Endothelial cell of umbilical vein (primary cell): ENCODE results near the gene MBOAT2. TPM values are rescaled to one million over a fixed set of nuclear protein-coding genes. Genes with fewer than 3 reads are reported as not detected.

Experiments used
- BruUV-seq: library from RNA; stranded (reverse); fragments of 400-500 nt; replicated peaks from 2 replicates; lab custom pipeline; 2021; lab: Mats Ljungman, UMichigan
- CTCF ChIA-PET: fragments of 300-600, 350-600 bp; sonication (Branson Sonifier 250); formaldehyde crosslinking; loops from one replicate; lab custom pipeline; 2021; ENCODE audit warnings: antibody characterized with exemption, inconsistent platforms; lab: Charles Lee
- POLR2A ChIA-PET: fragments of 300-600, 350-600 bp; sonication (Branson Sonifier 250); formaldehyde crosslinking; loops from one replicate; lab custom pipeline; 2021; ENCODE audit warnings: antibody characterized with exemption, inconsistent platforms; lab: Charles Lee
- DNase-seq: peaks from one replicate; pipeline ENCODE4 v3.0.0-alpha.2; 2011; ENCODE audit warnings: low read depth, low spot score
- FAIRE-seq: peaks from 2 replicates; lab custom pipeline; 2011; peaks lifted over from hg19 to GRCh38; lab: Jason Lieb, UNC
- H2AFZ ChIP-seq: 2 replicates; pipeline ENCODE4 v1.6.0; 2012; ENCODE audit warnings: low read depth, low read length, control low read depth, inconsistent platforms
- H3K27ac ChIP-seq: 2 replicates; pipeline ENCODE4 v1.5.1; 2011; ENCODE audit warnings: low read depth, mild to moderate bottlenecking, control low read depth, low read length, moderate library complexity; ENCODE audit not compliant: insufficient read depth
- H3K27me3 ChIP-seq, 2 experiments: 2 replicates each; pipeline versions ENCODE4 v1.6.0 to v1.6.1; 2011; ENCODE audit warnings: low read length in 2 of 2, mixed read lengths in 1 of 2; ENCODE audit not compliant: control insufficient read depth in 2 of 2, insufficient read depth in 2 of 2
- H3K36me3 ChIP-seq, 2 experiments: 2 replicates in 1 of 2; 3 replicates in 1 of 2; pipeline ENCODE4 v1.5.1; 2011; ENCODE audit warnings: low read length in 2 of 2, mild to moderate bottlenecking in 1 of 2, moderate library complexity in 1 of 2; ENCODE audit not compliant: control insufficient read depth in 2 of 2, insufficient read depth in 2 of 2; ENCODE audit errors: extremely low read depth in 1 of 2
- H3K4me1 ChIP-seq: 3 replicates; pipeline ENCODE4 v1.5.1; 2011; ENCODE audit warnings: mild to moderate bottlenecking, low read length; ENCODE audit not compliant: control insufficient read depth, insufficient read depth; ENCODE audit errors: extremely low read depth
- H3K4me2 ChIP-seq: 2 replicates; pipeline ENCODE4 v1.6.1; 2011; ENCODE audit warnings: low read length, control low read depth, mixed read lengths; ENCODE audit not compliant: insufficient read depth
- H3K4me3 ChIP-seq, 3 experiments: fragments of 200-600 bp in 1 of 3; sonication (generic), shearing (Covaris generic) in 1 of 3; replicated peaks in 1 of 3; 2 replicates each; pipeline ENCODE4 v1.5.1; 2011 to 2016; ENCODE audit warnings: control low read depth in 3 of 3, low read length in 3 of 3, mild to moderate bottlenecking in 2 of 3, inconsistent platforms in 1 of 3, low read depth in 1 of 3, moderate library complexity in 1 of 3; ENCODE audit not compliant: insufficient read depth in 1 of 3
- H3K79me2 ChIP-seq: 2 replicates; pipeline ENCODE4 v1.6.0; 2012; ENCODE audit warnings: low read length, inconsistent platforms; ENCODE audit not compliant: control insufficient read depth, insufficient read depth
- H3K9ac ChIP-seq: replicated peaks from 2 replicates; pipeline ENCODE3; 2011; ENCODE audit warnings: low read length, control low read depth; ENCODE audit not compliant: insufficient read depth; ENCODE audit errors: extremely low read depth
- H3K9me1 ChIP-seq: replicated peaks from 3 replicates; pipeline ENCODE4 v1.6.0; 2011; ENCODE audit warnings: mild to moderate bottlenecking, low read length; ENCODE audit not compliant: control insufficient read depth, insufficient read depth; ENCODE audit errors: extremely low read depth
- H3K9me3 ChIP-seq: replicated peaks from 2 replicates; pipeline ENCODE4 v1.5.1; 2012; ENCODE audit warnings: low read length, inconsistent platforms; ENCODE audit not compliant: control insufficient read depth, insufficient read depth
- H4K20me1 ChIP-seq: replicated peaks from 2 replicates; pipeline ENCODE3; 2011; ENCODE audit warnings: mild to moderate bottlenecking, low read length; ENCODE audit not compliant: control insufficient read depth, insufficient read depth; ENCODE audit errors: extremely low read depth
- EZH2 ChIP-seq: IDR thresholded peaks from 2 replicates; pipeline ENCODE4 v1.6.1; 2012; ENCODE audit warnings: borderline replicate concordance, low read depth, mild to moderate bottlenecking, moderate library complexity, low read length, inconsistent platforms; ENCODE audit not compliant: severe bottlenecking
- FOS ChIP-seq: IDR thresholded peaks from 2 replicates; pipeline ENCODE4 v1.6.1; 2011; ENCODE audit warnings: mild to moderate bottlenecking, low read length, moderate library complexity, borderline replicate concordance; ENCODE audit not compliant: insufficient read depth
- GATA2 ChIP-seq: IDR thresholded peaks from 2 replicates; pipeline ENCODE4 v1.7.0; 2011; ENCODE audit warnings: low read depth, mild to moderate bottlenecking, moderate library complexity, mixed read lengths, low read length; ENCODE audit not compliant: insufficient read length, insufficient read depth
- JUN ChIP-seq: IDR thresholded peaks from 2 replicates; pipeline ENCODE4 v1.6.1; 2011; ENCODE audit warnings: borderline replicate concordance, low read depth; ENCODE audit not compliant: insufficient read length, insufficient read depth
- MAX ChIP-seq: IDR thresholded peaks from 2 replicates; pipeline ENCODE4 v1.6.1; 2011; ENCODE audit not compliant: insufficient read depth, insufficient read length
- MYC ChIP-seq: IDR thresholded peaks from one replicate; pipeline ENCODE4 v1.6.1; 2011; ENCODE audit warnings: mild to moderate bottlenecking, low read depth, low read length
- POLR2A ChIP-seq: IDR thresholded peaks from 2 replicates; pipeline ENCODE4 v1.6.1; 2012; ENCODE audit warnings: low read depth, mild to moderate bottlenecking, control low read depth, low read length
- POLR2AphosphoS5 ChIP-seq: IDR thresholded peaks from 2 replicates; pipeline ENCODE4 v1.6.1; 2012; ENCODE audit warnings: low read depth, mild to moderate bottlenecking, control low read depth, low read length, moderate library complexity; ENCODE audit not compliant: insufficient read depth
- dilution Hi-C: fragments of 300-500 bp; cut with MboI; formaldehyde crosslinking; loops from one replicate; pipeline ENCODE4 v1.15.0; 2019; ENCODE audit warnings: low sequenced_read_pairs; ENCODE audit not compliant: extremely low pct_ligation_motif_present
- intact Hi-C: fragments of 100-400 bp; cut with micrococcal nuclease; formaldehyde crosslinking; loops from one replicate; pipeline ENCODE4 v1.10.0; 2022
- polyA plus RNA-seq, 4 experiments: library from polyadenylated mRNA; depleted of rRNA in 3 of 4; stranded (reverse) in 3 of 4; unstranded in 1 of 4; fragments of >200 nt; gene quantifications; 2 replicates each; pipeline versions ENCODE4 v1.2.1 to v1.2.3, GENCODE V29; 2011 to 2012; ENCODE audit warnings: missing spikeins in 1 of 4
- total RNA-seq: library from RNA; stranded (reverse); gene quantifications from 2 replicates; pipeline ENCODE4 v1.2.3, GENCODE V29; 2021
- TF ChIP-seq, protein P1 (sequence below), 2 donors: IDR thresholded peaks; 1 replicate in 1 of 2; 2 replicates in 1 of 2; pipeline ENCODE4 v1.5.1; 2011; ENCODE audit warnings: low read length in 2 of 2, mild to moderate bottlenecking in 2 of 2, moderate library complexity in 2 of 2, control low read depth in 1 of 2, inconsistent platforms in 1 of 2, low read depth in 1 of 2; ENCODE audit not compliant: insufficient read depth in 1 of 2; ENCODE audit errors: extremely low read depth in 1 of 2

MBOAT2 gene
- total and polyA plus RNA-seq, 2 donors (not counting 3 experiments of a cell fraction or from before 2014, with no cell fraction given), result 10.9 to 22.1 TPM

DNA sequence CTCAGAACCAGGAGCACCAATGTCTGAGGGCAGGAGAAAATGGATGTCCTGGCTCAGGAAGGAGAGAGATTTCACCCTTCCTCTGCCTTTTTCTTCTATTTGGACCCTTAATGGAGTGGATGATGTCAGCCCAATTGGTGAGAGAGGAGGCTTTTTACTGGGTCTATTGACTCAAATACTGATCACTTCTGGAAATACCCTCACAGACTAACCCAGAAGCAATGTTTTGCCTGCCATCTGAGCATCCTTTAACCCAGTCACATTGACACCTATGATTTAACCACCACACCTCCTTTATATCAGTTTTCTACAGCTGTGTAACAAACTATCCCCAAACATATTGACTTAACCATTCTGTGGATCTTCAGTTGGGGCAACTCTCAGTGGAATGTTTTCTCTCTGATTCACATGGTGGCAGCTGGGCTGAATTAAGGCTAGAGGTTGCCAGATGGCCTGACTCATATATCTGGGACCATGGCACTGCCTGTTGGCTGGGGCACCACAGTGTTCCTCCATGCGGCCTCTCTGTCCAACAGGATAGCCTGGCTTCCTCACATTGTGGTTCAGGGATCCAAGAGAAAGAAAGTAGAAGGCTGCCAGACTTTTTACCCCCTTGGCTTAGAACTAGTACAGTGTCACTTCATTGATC is 18.2 kb upstream of the MBOAT2 start:
- H3K4me2 ChIP-seq, result no peak overlapping the region
- FAIRE-seq (no peak), DNase-seq (no peak)
- no peak overlapping the region for H3K4me3 ChIP-seq
- no TSS peak for BruUV-seq
- no peak overlapping the region for H3K9ac ChIP-seq
- H3K9me1 ChIP-seq, result no peaks in the 10 kb centered on the region
- peaks cover 0 to 7% of the 10 kb centered on the region in 2 experiments for H3K27me3 ChIP-seq
- intact Hi-C loops (no loop called here), dilution Hi-C loops (no loop called here)
- H3K79me2 ChIP-seq, result no peaks in the 10 kb centered on the region
- ChIA-PET POLR2A (no interaction called here), CTCF (no interaction called here)
- no peak overlapping the region for H3K27ac ChIP-seq
- H3K4me1 ChIP-seq, result no peaks in the 10 kb centered on the region
- H2AFZ ChIP-seq, result no peak overlapping the region
- H4K20me1 ChIP-seq, result no peaks in the 10 kb centered on the region
- TF ChIP-seq FOS, result no peak
- no peaks in the 10 kb centered on the region for H3K36me3 ChIP-seq
- H3K9me3 ChIP-seq, result no peaks in the 10 kb centered on the region

DNA sequence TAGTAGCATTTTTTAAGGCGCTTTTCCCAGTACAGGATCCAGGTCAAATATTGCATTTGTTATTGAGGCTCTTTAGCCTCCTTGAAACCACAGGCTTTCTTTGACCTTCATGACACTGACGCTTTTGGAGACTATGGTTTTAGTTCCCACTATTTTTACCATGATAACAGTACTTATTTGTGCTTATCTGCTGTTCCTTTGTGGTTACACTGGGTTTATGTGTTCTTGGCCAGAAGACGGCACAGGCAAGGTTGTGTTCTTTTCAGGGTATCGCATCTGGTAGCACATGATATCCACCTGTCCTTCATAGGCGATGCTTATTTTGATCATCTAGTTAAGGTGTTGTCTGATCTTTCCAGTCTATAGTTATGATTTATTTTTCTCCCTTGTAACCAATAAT is 16.8 kb upstream of the MBOAT2 start:
- Histone ChIP-seq H3K79me2 (no peaks in the 10 kb centered on the region), H3K4me2 (no peak overlapping the region), H3K9me1 (no peaks in the 10 kb centered on the region), H3K27me3 (peaks cover 0 to 4% of the 10 kb centered on the region in 2 experiments), H4K20me1 (no peaks in the 10 kb centered on the region), H3K9ac (no peak overlapping the region), H3K4me1 (no peaks in the 10 kb centered on the region), H3K9me3 (no peaks in the 10 kb centered on the region), H3K27ac (no peak overlapping the region), H2AFZ (no peak overlapping the region), H3K4me3 (no peak overlapping the region), H3K36me3 (no peaks in the 10 kb centered on the region)
- CTCF ChIA-PET, result no interaction called here
- DNase-seq (no peak), FAIRE-seq (no peak)
- intact Hi-C loops, result no loop called here
- TF ChIP-seq MAX, result no peak
- TF ChIP-seq GATA2, result no peak
- no peak for TF ChIP-seq MYC
- TF ChIP-seq JUN, result no peak
- TF ChIP-seq POLR2A, result no peak
- TF ChIP-seq POLR2AphosphoS5, result no peak
- TF ChIP-seq EZH2, result no peak
- TF ChIP-seq FOS, result no peak
- TF ChIP-seq, protein P1, sequence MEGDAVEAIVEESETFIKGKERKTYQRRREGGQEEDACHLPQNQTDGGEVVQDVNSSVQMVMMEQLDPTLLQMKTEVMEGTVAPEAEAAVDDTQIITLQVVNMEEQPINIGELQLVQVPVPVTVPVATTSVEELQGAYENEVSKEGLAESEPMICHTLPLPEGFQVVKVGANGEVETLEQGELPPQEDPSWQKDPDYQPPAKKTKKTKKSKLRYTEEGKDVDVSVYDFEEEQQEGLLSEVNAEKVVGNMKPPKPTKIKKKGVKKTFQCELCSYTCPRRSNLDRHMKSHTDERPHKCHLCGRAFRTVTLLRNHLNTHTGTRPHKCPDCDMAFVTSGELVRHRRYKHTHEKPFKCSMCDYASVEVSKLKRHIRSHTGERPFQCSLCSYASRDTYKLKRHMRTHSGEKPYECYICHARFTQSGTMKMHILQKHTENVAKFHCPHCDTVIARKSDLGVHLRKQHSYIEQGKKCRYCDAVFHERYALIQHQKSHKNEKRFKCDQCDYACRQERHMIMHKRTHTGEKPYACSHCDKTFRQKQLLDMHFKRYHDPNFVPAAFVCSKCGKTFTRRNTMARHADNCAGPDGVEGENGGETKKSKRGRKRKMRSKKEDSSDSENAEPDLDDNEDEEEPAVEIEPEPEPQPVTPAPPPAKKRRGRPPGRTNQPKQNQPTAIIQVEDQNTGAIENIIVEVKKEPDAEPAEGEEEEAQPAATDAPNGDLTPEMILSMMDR (IDR thresholded peaks at IDR 0.05; ENCODE audit: extremely low read depth in 1 of 2, insufficient read depth in 1 of 2, low read depth in 1 of 2, low read length in 2 of 2), result no peak
- dilution Hi-C loops, result no loop called here
- no TSS peak for BruUV-seq
- POLR2A ChIA-PET, result no interaction called here
